Esophagus squamous epithelium (tissue), 5 donors: ENCODE results near the gene RBM12. TPM values are rescaled to one million over a fixed set of nuclear protein-coding genes. Genes with fewer than 3 reads are reported as not detected.

Experiments
- DNase-seq: peaks from one replicate; lab custom pipeline; 2025; lab: John Stamatoyannopoulos, UW
- H3K27ac ChIP-seq, 4 donors: fragments of 200-600 bp; sonication (generic); one replicate each; pipeline ENCODE4 v1.5.1; 2016 to 2019; ENCODE audit warnings: mild to moderate bottlenecking in 1 of 4
- H3K27me3 ChIP-seq, 4 donors: fragments of 200-600 bp; sonication (generic); 1 replicate in 3 of 4; 2 replicates in 1 of 4; pipeline versions ENCODE4 v1.5.1 to v1.6.0; 2017 to 2021; ENCODE audit warnings: antibody characterized with exemption in 1 of 4
- H3K36me3 ChIP-seq, 3 donors: fragments of 200-600 bp; sonication (generic); one replicate each; pipeline ENCODE4 v1.5.1; 2016 to 2019
- H3K4me1 ChIP-seq, 3 donors: fragments of 200-600 bp; sonication (generic); one replicate each; pipeline ENCODE4 v1.5.1; 2017 to 2019
- H3K4me3 ChIP-seq, 4 donors: fragments of 200-600 bp; sonication (generic); 1 replicate in 3 of 4; 2 replicates in 1 of 4; pipeline ENCODE4 v1.5.1; 2016 to 2019; ENCODE audit warnings: mild to moderate bottlenecking in 2 of 4, moderate library complexity in 1 of 4
- H3K9me3 ChIP-seq, 3 donors: fragments of 200-600 bp; sonication (generic); one replicate each; pipeline ENCODE4 v1.5.1; 2016 to 2019
- CTCF ChIP-seq, 6 experiments: fragments of 450-650 bp in 4 of 6; fragments of 200-600 bp in 2 of 6; sonication (generic) in 2 of 6; IDR thresholded peaks; one replicate each; pipeline ENCODE4 v1.5.1; 2016 to 2019; ENCODE audit warnings: antibody characterized with exemption in 6 of 6, mild to moderate bottlenecking in 4 of 6, moderate library complexity in 4 of 6
- POLR2A ChIP-seq, 4 donors: fragments of 450-650 bp; IDR thresholded peaks; one replicate each; pipeline ENCODE4 v1.6.1; 2017; ENCODE audit warnings: antibody characterized with exemption in 4 of 4, mild to moderate bottlenecking in 4 of 4, moderate library complexity in 3 of 4
- WGBS, 2 donors: methylation state at CpG; one replicate each; pipeline ENCODE4 v1.1.5; 2018; 5-methylcytosine and 5-hydroxymethylcytosine counted together
- intact Hi-C: fragments of 100-400 bp; cut with DNase I; formaldehyde crosslinking; loops from one replicate; pipeline ENCODE4 v1.15.0; 2022
- total RNA-seq, 4 donors: library from RNA; depleted of rRNA; stranded (reverse); fragments of >200 nt; gene quantifications; one replicate each; pipeline ENCODE4 v1.1.0, GENCODE V29; 2016
- donor health status: DM: yes; HTN: yes; CAD: no.

RBM12 gene
- total RNA-seq, 4 donors from 2014 or later: 14.2 to 35.5 (median 30.0) TPM

- Histone ChIP-seq H3K27ac (no peak overlapping the region), H3K4me1 (peaks cover 0 to 37% (median 0%) of the 10 kb centered on the region in 3 donors), H3K36me3 (peaks cover 0 to 5% (median 0%) of the 10 kb centered on the region in 3 donors), H3K27me3 (no peaks in the 10 kb centered on the region), H3K9me3 (no peaks in the 10 kb centered on the region), H3K4me3 (no peak overlapping the region)
- intact Hi-C loops: no loop called here
- 83 to 85% methylated on average over 2 of the region's 2 CpGs for WGBS, 2 donors
- DNase-seq: no peak
- TF ChIP-seq CTCF (IDR thresholded peaks at IDR 0.05) (no peak), POLR2A (IDR thresholded peaks at IDR 0.05) (no peak)
Measured at GRCh38 chr20:35644806-35645205, 19.9 kb downstream of the RBM12 start.

GRCh38 chr20:35643045-35643444 is 21.7 kb downstream of the RBM12 start:
- intact Hi-C loops: no loop called here
- Histone ChIP-seq H3K27me3 (no peaks in the 10 kb centered on the region), H3K4me1 (peaks cover 0 to 25% (median 0%) of the 10 kb centered on the region in 3 donors), H3K4me3 (no peak overlapping the region), H3K27ac (no peak overlapping the region), H3K9me3 (no peaks in the 10 kb centered on the region), H3K36me3 (peaks cover 0 to 5% (median 0%) of the 10 kb centered on the region in 3 donors)
- TF ChIP-seq CTCF (IDR thresholded peaks at IDR 0.05) (no peak), POLR2A (IDR thresholded peaks at IDR 0.05) (no peak)
- no peak for DNase-seq
- 83 to 90% methylated on average over 4 to 5 of the region's 7 CpGs for WGBS, 2 donors

GRCh38 chr20:35641743-35642142 is 23.0 kb downstream of the RBM12 start:
- H3K4me3 ChIP-seq: no peak overlapping the region
- peaks cover 0 to 23% (median 0%) of the 10 kb centered on the region in 3 donors for H3K4me1 ChIP-seq
- no peaks in the 10 kb centered on the region for H3K27me3 ChIP-seq
- H3K27ac ChIP-seq: no peak overlapping the region
- 75 to 82% methylated on average over 4 of the region's 4 CpGs for WGBS, 2 donors
- no peaks in the 10 kb centered on the region for H3K36me3 ChIP-seq
- DNase-seq: no peak
- intact Hi-C loops: no loop called here
- no peaks in the 10 kb centered on the region for H3K9me3 ChIP-seq
- TF ChIP-seq CTCF (IDR thresholded peaks at IDR 0.05) (no peak), POLR2A (IDR thresholded peaks at IDR 0.05) (no peak)

- WGBS, 2 donors: 81 to 84% methylated on average over 3 of the region's 3 CpGs
- Histone ChIP-seq H3K36me3 (no peaks in the 10 kb centered on the region), H3K27ac (no peak overlapping the region), H3K27me3 (no peaks in the 10 kb centered on the region), H3K4me3 (no peak overlapping the region), H3K4me1 (peaks cover 0 to 22% (median 0%) of the 10 kb centered on the region in 3 donors), H3K9me3 (no peaks in the 10 kb centered on the region)
- DNase-seq: no peak
- intact Hi-C loops: no loop called here
- no peak for TF ChIP-seq POLR2A (IDR thresholded peaks at IDR 0.05)
- no peak for TF ChIP-seq CTCF (IDR thresholded peaks at IDR 0.05)
Measured at GRCh38 chr20:35640724-35641123, 24.0 kb downstream of the RBM12 start.

GRCh38 chr20:35638751-35639150 is 25.9 kb downstream of the RBM12 start:
- Histone ChIP-seq H3K27me3 (no peaks in the 10 kb centered on the region), H3K4me1 (peaks cover 0 to 16% (median 0%) of the 10 kb centered on the region in 3 donors), H3K4me3 (no peak overlapping the region), H3K36me3 (peaks cover 0 to 7% (median 0%) of the 10 kb centered on the region in 3 donors), H3K9me3 (no peaks in the 10 kb centered on the region), H3K27ac (no peak overlapping the region)
- no peak for DNase-seq
- no peak for TF ChIP-seq POLR2A (IDR thresholded peaks at IDR 0.05)
- no peak for TF ChIP-seq CTCF (IDR thresholded peaks at IDR 0.05)
- WGBS, 2 donors: 49 to 54% methylated on average over 2 of the region's 2 CpGs
- intact Hi-C loops: no loop called here
